DMS79 (cell line): ENCODE measurements around the gene DRAM2.
A peak's percentile ranks its signal among the peaks of the same experiment; 100 is the strongest.
"Not testable (repeated sequence)": the region's sequence is repeated elsewhere in the genome, so short reads cannot be mapped to it uniquely, and the experiment has no call there.

Source experiments
- DNase-seq: peaks from one replicate; lab custom pipeline; 2025; lab: John Stamatoyannopoulos, UW

The DRAM2 gene

GRCh38 chr1:111142356-111142975, 2.6 kb upstream of the DRAM2 start:
- no peak for DNase-seq

DNA sequence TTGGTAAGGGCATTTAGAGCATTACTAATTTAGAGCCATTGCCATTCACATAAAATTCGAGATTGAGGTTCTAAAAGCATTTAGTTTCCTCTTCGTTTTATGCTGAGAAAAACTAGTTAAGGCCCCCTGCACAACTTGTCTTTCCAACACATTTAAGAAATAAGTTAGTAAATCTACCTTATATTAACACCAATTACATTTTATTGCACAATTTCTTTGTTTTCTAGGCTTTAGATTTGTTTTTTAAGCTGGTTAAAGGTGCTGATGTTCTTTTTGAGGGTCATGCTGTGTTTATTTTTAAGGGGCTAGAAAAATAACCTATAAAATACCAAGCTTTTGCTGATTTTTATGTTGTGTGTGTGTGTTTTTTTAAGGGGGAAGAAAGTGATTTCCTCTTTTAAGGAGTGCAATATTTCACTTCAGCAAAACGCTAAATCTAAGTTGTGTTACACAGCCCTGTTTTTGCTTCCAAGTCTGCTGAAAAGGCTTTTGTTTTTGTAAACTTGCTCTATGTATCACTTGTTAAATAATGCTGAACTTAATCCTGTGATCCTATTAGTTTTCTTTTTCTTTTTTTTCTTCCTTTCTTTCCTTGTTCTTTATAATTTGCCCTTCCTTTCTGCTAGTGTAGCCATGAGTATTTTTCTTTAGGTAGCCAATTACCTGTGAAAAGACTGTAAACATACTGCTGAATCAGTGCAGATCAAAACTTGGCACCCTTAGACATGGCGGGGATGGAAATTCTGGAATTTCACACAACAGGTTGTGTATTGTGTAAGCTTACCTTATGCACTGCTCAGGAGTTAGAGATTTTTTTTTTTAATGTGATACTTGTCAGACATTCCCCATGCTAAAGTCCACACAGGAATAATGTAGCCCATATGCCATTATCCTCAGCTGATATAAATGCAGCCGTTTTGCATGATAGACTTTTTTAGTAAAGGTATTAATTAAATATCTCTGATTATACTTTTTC, 1.6 kb upstream of the DRAM2 start:
- no peak for DNase-seq

DNA sequence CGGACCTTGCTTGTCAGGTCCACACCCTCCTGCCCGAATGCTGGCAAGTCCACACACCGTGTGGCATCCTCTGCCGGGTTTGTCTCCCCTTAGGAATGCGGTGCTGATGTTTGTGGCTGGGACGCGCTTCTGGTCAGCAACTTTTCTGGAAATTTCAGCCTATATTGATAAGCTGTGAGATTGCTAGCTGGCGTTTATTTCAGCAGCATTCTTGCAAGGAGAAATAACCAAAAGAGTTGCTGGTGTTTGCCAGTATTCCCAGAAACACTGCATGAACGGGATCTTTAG, 731 bp upstream of the DRAM2 start:
- DNase-seq: no peak

- DNase-seq: peak; percentile 59
Observed at GRCh38 chr1:111139324-111139955, 453 bp downstream of the DRAM2 start.

GRCh38 chr1:111133866-111134265, 6.0 kb downstream of the DRAM2 start:
- no peak for DNase-seq

DNA sequence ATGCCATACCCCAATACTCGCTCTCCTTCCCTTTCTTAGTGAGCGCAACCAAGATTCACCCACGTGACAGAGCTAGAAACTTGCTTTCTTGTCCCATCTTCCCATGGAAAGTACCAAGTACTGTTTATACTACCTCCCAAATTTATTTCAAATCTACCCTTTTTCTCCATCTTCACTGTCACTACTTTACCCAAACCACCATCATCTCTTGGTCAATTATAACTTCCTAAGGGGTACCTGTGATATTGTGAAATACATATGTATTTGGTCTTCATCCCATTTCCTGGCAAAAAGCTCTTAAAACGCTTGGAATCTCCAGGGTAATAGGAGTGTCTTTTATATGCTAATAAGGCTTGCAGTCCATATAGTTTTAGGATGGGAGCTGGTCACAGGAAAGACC, 8.2 kb downstream of the DRAM2 start:
- DNase-seq: no peak

- DNase-seq: no peak
Observed at GRCh38 chr1:111129376-111129775, 10.5 kb downstream of the DRAM2 start.

DNA sequence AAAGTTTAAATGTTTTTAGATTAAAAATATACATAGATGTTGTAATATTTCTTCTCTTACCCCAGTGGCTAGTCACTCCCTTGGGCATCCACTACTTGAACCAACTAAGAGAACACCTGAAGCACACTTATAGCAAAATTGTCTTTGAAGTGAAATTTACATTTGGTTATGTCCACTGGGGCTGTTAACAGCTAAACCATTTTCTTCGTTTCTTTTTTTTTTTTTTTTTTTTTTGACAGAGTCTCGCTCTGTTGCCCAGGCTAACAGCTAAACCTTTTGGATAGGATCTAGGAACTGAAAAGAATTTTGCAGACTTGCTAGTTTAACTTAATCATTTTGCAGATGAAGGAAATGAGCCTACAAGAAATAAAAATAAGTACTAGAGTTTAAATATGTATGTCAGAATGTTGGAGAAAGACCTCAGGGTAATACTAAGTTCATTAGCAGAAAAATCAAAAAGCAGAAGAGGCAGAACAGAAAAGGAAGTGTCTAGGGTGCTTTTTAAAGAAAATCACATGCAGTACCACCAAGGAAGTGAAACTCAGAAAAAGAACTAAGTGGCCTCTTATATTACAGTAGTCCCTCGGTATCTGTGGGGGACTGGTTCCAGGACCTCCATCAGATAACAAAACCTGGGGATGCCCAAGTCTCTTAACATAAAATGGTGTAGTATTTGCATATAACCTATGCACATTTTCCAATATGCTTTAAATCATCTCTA, 11.8 kb downstream of the DRAM2 start:
- DNase-seq: no peak

GRCh38 chr1:111126354-111126753, 13.5 kb downstream of the DRAM2 start:
- DNase-seq: no peak

DNA sequence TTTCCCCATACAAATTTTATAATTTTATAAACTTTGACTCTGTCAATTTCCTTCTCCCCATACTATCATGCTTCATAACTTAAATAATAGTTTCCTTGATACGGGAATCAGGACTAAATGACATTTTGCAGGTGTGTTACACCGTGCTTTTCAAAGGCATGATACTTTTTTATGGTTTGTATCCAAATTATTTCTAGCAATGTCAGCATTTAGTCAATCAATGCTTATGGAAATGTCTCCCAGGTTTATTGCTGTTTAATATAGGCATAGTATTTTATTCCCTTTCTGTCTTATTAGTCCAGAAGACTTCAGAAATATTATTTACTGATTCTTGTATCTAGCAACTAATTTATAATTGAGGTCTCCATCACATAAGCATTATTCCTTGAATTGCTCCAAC, 23.4 kb downstream of the DRAM2 start:
- DNase-seq: no peak

- no peak for DNase-seq
Observed at GRCh38 chr1:111110197-111110899, 29.5 kb downstream of the DRAM2 start.

DNA sequence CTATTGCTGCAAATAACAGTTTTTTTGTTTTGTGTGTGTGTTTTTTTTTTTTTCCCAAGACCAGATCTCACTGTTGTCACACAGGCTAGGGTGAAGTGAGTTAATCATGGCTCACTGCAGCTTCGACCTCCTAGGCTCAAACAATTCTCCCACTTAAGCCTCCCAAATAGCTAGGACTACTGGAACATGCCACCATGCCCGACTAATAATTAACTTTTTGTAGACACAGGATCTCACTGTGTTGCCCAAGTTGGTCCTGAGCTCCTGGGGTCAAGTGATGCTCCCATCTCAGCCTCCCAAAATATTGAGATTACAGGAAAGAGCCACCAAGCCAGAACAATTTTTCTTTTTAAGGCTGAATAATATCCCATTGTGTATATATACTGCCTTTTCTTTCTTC, 34.9 kb downstream of the DRAM2 start:
- DNase-seq: no peak

DNA sequence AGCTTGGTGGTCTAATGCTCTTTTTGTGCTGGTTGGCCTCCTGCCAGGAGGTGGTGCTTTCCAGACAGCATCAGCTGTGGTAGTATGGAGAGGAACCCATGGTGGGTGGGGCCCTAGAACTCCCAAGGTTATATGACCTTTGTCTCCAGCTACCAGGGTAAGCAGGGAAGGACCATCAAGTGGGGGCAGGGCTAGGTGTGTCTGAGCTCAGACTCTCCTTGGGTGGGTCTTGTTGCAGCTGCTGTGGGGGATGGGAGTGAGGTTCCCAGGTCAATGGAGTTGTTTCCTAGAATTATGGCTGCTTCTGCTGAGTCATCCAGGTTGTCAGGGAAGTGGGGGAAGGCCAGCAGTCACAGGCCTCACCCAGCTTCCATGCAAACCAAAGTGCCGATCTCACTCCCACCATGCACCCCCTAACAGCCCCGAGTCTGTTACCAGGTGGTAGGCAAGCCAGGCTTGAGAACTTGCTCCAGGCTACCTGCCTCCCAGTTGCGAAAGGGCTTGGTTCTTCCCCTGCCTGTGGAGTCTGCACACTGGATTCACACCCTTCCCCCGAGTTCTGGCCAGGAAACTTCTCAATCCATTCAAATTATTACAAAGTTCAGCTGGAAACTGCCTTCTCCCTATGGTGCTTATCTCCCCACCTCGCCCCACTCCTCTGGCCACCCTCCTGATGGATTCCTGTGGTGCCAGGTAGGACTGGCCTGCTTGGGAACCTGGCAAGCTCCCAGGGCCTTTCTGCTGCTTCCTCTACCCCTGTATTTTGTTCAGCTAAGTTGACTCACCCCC, 37.8 kb downstream of the DRAM2 start:
- DNase-seq: no peak

- DNase-seq: no peak
Observed at GRCh38 chr1:111099289-111099688, 40.6 kb downstream of the DRAM2 start.

DNA sequence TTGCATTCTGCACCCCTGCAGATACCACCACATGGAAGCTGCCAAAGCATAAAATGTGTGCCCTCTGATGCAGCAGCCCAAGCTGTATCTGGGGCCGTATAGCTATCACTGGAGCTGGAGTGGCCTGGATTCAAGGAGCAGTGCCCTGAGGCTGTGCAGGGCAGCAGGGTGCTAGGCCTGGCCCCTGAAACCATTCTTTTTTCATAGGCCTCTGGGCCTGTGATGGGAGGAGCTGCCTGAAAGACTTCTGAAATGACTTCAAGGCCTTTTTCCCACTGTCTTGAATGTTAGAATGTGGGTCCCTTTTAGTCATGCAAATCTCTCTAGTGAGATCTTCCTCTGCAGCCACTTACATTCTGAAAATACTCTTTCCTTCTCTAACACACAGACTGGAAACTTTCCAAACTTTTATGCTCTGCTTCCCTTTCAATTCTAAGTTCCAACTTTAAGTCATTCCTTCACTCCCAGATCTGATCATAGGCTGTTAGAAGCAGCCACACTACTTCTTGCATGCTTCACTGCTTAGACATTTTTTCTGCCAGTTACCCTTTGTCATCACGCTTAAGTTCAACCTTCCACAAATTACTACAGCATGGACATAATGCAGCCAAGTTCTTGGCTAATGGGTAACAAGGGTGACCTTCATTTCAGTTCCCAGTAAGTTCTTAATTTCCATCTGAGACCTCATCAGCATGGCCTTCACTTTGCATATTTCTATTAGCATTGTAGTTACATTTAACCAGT, 42.4 kb downstream of the DRAM2 start:
- no peak for DNase-seq

DNA sequence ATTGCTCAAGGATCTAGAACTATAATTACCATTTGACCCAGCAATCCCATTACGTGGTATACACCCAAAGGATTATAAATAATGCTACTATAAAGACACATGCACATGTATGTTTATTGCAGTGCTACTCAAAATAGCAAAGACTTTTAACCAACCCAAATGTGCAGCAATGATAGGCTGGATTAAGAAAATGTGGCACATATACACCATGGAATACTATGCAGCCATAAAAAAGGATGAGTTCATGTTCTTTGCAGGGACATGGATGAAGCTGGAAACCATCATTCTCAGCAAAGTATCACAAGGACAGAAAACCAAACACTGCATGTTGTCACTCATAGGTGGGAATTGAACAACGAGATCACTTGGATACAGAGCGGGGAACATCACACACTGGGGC, 44.5 kb downstream of the DRAM2 start:
- not testable (repeated sequence) for DNase-seq

GRCh38 chr1:111089638-111090037, 50.3 kb downstream of the DRAM2 start:
- no peak for DNase-seq

DNA sequence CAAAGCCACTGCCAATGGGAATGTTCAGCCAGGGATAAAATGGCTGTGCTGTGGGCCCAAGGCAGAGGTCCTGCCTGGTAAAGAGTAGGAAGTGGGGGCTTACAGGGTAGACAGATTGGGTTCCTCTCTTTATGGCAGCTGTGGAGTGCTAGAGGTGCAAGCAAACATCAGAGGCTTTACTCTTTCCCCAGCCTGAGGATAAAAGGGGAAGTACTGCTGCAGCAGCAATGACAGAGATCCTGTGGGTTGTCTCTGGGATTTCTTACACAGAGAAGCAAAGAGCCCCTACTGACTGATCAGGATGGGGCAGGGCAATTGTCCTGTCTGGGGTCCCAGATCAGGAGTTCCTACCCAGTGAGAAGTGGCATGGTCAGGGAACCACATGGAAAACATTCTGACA, 54.2 kb downstream of the DRAM2 start:
- no peak for DNase-seq

- DNase-seq: no peak
Observed at GRCh38 chr1:111084999-111085398, 54.9 kb downstream of the DRAM2 start.
